Left ventricle myocardium inferior (tissue), 1 donor: ENCODE data around the gene OAF. TPM values are rescaled to one million over a fixed set of nuclear protein-coding genes. Genes with fewer than 3 reads are reported as not detected.

ENCODE experiments used
- DNase-seq: peaks from one replicate; pipeline ENCODE4 v3.0.0-alpha.2; 2020
- H3K27ac ChIP-seq: fragments of 200-600 bp; replicated peaks from 2 replicates; pipeline ENCODE4 v1.8.0; 2021
- H3K27me3 ChIP-seq: fragments of 200-600 bp; 2 replicates; pipeline ENCODE4 v1.8.0; 2021; ENCODE audit warnings: low read depth
- H3K36me3 ChIP-seq: fragments of 200-600 bp; 2 replicates; pipeline ENCODE4 v1.8.0; 2021
- H3K4me1 ChIP-seq: fragments of 200-600 bp; 2 replicates; pipeline ENCODE4 v1.8.0; 2021
- H3K4me3 ChIP-seq: fragments of 200-600 bp; 2 replicates; pipeline ENCODE4 v1.8.0; 2021; ENCODE audit warnings: mild to moderate bottlenecking, moderate library complexity
- H3K9me3 ChIP-seq: fragments of 200-600 bp; replicated peaks from 2 replicates; pipeline ENCODE4 v1.8.0; 2021
- intact Hi-C: fragments of 100-400 bp; cut with micrococcal nuclease; formaldehyde crosslinking; loops from one replicate; pipeline ENCODE4 v1.11.0; 2022
- long read RNA-seq: library from polyadenylated mRNA; unstranded; transcript quantifications from one replicate; pipeline ENCODE4 v2.0.0, GENCODE V29; 2021
- total RNA-seq: library from RNA; stranded (reverse); fragmentation: NEBNext Ultra II Directional; extraction: Animal tissue kit (Norgen Biotek cat#: 25700); gene quantifications from one replicate; pipeline ENCODE4 v1.2.1, GENCODE V29; 2021
- TF ChIP-seq, protein P1 (sequence below): fragments of 200-600 bp; IDR thresholded peaks from 2 replicates; pipeline ENCODE4 v1.8.0; 2021; ENCODE audit warnings: antibody characterized with exemption, mild to moderate bottlenecking, borderline replicate concordance
- donor health status: DM: no; HTN: yes; CAD: no; lungs with severe emphysema.

OAF gene
- 23.7 TPM for total RNA-seq
- long read RNA-seq, transcript OAF-201 (4 exons, 2,525 nt), result major isoform, 103 of 115 reads
- long read RNA-seq, partial matches to known transcripts, result 1 of 115 reads
- long read RNA-seq, other reads (novel, unspliced or antisense), result 8 of 115 reads

DNA sequence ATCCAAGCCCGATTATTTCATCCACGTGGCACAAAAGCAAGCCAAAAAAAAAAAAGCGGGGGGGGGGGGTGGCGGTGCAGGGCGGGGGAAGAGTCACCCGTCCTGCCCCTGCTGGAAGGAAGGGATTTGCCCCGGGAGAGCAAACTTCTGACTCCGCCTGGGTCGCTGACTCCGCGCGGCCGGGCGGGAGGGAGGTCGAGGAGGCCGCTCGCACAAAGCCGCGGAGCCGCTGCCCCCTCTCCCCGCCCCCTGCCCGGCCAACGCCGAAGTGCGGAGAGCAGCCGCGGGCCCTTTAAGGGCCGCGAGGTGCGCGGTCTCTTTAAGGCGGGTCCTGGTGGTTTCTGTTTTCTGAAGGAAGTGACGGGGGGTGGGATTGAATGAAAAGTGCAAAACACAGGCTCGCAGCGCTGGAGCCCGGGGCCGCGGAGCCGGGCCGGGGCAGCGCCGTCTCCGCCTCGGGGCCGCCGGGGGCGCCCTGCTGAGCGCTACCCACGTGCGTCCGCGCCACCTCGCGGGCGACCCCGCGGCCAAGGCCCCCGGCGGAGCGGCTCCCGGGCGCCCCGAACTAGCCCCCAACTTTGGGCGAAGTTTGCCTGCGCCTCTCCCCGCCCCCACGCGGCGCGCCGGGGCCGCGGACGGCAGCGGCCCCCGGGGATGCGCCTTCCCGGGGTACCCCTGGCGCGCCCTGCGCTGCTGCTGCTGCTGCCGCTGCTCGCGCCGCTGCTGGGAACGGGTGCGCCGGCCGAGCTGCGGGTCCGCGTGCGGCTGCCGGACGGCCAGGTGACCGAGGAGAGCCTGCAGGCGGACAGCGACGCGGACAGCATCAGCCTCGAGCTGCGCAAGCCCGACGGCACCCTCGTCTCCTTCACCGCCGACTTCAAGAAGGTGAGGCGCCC is at the start of gene OAF:
OAF (plus strand) TSS at position 407 of the 896 bp plus-strand sequence; CDS start at position 655, 248 bp downstream.
- TF ChIP-seq, protein P1, sequence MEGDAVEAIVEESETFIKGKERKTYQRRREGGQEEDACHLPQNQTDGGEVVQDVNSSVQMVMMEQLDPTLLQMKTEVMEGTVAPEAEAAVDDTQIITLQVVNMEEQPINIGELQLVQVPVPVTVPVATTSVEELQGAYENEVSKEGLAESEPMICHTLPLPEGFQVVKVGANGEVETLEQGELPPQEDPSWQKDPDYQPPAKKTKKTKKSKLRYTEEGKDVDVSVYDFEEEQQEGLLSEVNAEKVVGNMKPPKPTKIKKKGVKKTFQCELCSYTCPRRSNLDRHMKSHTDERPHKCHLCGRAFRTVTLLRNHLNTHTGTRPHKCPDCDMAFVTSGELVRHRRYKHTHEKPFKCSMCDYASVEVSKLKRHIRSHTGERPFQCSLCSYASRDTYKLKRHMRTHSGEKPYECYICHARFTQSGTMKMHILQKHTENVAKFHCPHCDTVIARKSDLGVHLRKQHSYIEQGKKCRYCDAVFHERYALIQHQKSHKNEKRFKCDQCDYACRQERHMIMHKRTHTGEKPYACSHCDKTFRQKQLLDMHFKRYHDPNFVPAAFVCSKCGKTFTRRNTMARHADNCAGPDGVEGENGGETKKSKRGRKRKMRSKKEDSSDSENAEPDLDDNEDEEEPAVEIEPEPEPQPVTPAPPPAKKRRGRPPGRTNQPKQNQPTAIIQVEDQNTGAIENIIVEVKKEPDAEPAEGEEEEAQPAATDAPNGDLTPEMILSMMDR, result peak; percentile 52
- no peaks in the 10 kb centered on the region for H3K36me3 ChIP-seq
- intact Hi-C loops, result no loop called here
- H3K27ac ChIP-seq, result peak within 1 kb of the TSS; percentile 88
- peaks cover 7% of the 10 kb centered on the region for H3K27me3 ChIP-seq
- peak; percentile 84 for DNase-seq
- H3K4me3 ChIP-seq, result peak within 1 kb of the TSS; percentile 78
- no peaks in the 10 kb centered on the region for H3K9me3 ChIP-seq
- H3K4me1 ChIP-seq, result peaks cover 71% of the 10 kb centered on the region

DNA sequence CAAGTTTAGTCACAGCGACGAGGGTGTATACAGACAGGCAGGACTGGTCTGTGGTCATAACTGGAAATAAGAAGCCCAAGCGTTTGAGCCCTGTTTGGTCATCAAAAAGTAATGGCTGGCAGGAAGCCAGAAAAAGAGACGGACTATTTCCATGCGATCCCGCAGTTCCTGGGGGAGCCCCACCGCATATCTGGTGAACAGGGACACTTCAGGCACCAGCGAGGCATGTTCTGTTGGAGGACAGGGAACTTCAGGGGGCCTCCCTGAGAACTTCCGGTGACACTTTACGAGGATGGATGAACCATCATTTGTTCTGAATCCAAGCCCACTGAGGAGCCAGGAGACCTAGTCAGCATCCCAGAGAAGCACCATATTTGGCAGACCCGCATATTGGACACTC is 43.2 kb upstream of the OAF start:
- TF ChIP-seq, protein P1, result no peak
- no peak for DNase-seq
- intact Hi-C loops, result no loop called here
- no peak overlapping the region for H3K4me3 ChIP-seq
- no peak overlapping the region for H3K27ac ChIP-seq
- H3K9me3 ChIP-seq, result peaks cover 18% of the 10 kb centered on the region
- H3K27me3 ChIP-seq, result peaks cover 84% of the 10 kb centered on the region
- peaks cover 21% of the 10 kb centered on the region for H3K4me1 ChIP-seq
- no peaks in the 10 kb centered on the region for H3K36me3 ChIP-seq

DNA sequence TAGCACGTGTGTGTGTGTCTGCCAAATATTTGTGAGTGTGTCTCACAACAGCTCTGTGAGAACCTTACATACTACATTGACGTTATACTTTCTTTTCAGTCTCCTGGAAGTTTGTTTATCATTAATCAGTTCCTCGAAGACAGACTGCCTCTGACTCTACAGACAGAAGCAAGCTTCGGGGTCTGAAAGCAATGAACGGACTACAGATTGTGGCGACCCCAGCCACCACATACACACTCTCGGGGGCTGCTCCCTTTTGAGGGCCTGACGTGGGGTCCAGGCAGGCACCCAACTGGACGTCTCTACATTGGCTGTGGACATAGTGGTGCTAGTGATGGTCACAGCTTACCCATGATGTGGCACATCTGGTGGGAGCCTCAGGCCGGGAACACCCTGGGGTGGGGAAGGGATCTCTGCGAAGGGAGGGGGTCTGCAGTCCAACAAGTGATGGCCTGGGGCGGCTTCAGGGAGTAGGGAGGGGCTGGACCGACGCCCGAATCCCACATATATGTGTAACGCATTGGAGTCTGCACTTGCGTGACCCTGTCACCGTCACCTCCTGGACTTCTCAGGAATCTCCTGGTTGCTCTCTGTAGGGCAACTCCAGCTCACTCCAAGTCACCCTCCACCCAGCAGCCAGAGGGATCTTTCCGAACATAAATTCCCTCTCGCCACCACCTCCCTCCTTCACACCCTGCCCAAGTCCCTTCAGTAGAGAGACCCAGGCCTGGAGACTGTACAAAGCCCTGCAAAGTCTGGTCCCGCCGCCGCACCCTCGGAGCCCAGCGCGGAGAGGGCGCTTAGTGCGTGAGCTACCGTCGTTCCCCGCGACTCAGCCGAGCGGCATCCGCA is 42.5 kb upstream of the OAF start:
- TF ChIP-seq, protein P1, result no peak
- intact Hi-C loops, result no loop called here
- H3K4me3 ChIP-seq, result peak overlapping the region; percentile 66
- H3K9me3 ChIP-seq, result peaks cover 18% of the 10 kb centered on the region
- peaks cover 21% of the 10 kb centered on the region for H3K4me1 ChIP-seq
- H3K27ac ChIP-seq, result no peak overlapping the region
- no peaks in the 10 kb centered on the region for H3K36me3 ChIP-seq
- DNase-seq, result no peak
- peaks cover 91% of the 10 kb centered on the region for H3K27me3 ChIP-seq

DNA sequence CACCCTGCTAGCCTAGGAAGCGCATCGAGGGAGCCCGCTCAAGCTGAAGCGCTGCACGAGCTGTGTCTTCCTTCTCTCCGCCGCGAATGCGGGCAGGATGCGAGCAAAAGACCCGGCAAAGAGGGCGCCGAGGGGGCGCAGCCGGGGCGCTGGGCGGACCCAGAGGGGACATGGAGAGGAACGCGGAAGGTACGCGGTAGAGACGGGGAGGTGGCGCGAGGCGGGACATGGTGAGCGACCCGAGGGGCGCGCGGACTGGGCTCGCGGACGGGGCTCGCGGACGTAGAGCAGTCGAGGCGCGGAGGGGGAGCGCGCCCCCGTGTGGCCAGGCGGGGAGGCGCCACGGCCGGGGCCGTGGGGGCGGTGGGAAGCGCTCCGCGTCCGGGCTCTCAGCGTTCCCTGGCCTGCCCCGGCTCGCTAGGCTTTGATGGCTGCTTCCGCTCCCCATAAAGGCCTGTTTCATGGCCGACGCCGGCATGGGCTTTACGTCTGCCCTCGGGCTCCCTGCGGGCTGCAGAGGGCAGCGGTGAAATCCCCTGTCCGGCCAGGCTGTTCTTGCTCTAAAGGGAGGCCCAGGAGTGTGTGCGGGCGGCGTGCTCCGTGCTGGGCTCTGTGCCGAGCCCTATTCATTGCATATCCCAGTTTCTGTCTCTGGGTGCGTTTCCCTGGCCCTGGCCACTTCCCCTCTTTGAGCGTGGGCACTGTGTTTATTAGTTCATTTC is 41.7 kb upstream of the OAF start:
- H3K9me3 ChIP-seq, result peaks cover 18% of the 10 kb centered on the region
- peak overlapping the region; percentile 29 for H3K27ac ChIP-seq
- intact Hi-C loops, result no loop called here
- peak; percentile 61 for DNase-seq
- peaks cover 91% of the 10 kb centered on the region for H3K27me3 ChIP-seq
- peaks cover 21% of the 10 kb centered on the region for H3K4me1 ChIP-seq
- no peaks in the 10 kb centered on the region for H3K36me3 ChIP-seq
- H3K4me3 ChIP-seq, result peak overlapping the region; percentile 66
- TF ChIP-seq, protein P1, result peak; percentile 92
